ENCODE results near the gene FAF1. TPM values are rescaled to one million over a fixed set of nuclear protein-coding genes. Genes with fewer than 3 reads are reported as not detected.

The FAF1 gene
- total RNA-seq, 1 experiment from 2014 or later = 73.2 TPM

DNA sequence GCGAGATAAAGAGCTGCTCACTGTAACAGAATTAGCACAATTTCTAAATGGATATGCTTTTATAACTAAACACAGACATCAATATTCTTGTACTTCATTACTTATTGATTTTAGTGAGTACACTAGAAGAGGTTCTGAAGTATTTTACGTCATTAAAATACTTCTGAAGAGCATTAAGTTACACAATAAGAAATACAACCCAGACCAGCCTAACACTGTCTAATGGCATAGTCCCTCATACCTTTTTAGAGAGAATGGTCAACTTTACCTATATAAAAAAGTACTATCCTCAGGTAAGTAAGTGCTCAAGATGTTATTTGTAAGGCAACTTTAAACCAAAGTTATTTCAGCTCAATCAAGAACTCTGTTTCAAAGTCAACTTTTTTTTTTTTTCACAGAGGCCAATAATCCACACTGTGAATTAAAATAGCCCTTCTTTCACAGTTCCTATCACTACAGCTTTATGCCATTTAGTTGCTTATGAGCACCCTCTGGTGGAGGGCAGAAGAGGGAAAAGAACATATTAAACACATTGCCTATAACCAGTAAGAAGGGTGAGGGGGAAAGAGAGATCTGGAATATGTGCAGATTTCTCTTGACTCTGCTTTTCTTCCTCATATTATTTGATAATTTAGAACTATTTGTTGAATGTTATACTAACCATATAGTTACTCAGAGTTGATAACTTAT is 354.7 kb downstream of the FAF1 start:
- Histone ChIP-seq H3K4me2 (ENCODE audit: low read length) (no peak overlapping the region), H4K20me1 (ENCODE audit: insufficient read depth) (no peaks in the 10 kb centered on the region), H2AFZ (ENCODE audit: low read depth, low read length, poor library complexity, severe bottlenecking) (no peak overlapping the region), H3K9me2 (ENCODE audit: insufficient read depth) (no peaks in the 10 kb centered on the region), H3K4me1 (ENCODE audit: control insufficient read depth in 1 of 2, insufficient read depth in 2 of 2, low read length in 2 of 2) (peaks cover 9 to 19% of the 10 kb centered on the region in 2 experiments; a peak in 3 of 4 replicates), H3K4me3 (replicated peaks in 1 of 2; ENCODE audit: low read depth in 1 of 2, low read length in 2 of 2) (no peak overlapping the region), H3K36me3 (ENCODE audit: control insufficient read depth in 1 of 2, insufficient read depth in 2 of 2, low read length in 2 of 2) (no peaks in the 10 kb centered on the region), H3K9ac (ENCODE audit: low read length) (no peak overlapping the region), H3K27me3 (ENCODE audit: insufficient read depth, low read length) (no peaks in the 10 kb centered on the region), H3K27ac (ENCODE audit: low read depth, low read length) (no peak overlapping the region), H3K9me3 (ENCODE audit: control insufficient read depth in 1 of 2, insufficient read depth in 1 of 2, low read depth in 1 of 2, low read length in 2 of 2) (no peaks in the 10 kb centered on the region), H3K79me2 (ENCODE audit: insufficient read depth, low read length) (no peaks in the 10 kb centered on the region)
- ATAC-seq = peak; percentile 86
- ChIA-PET POLR2A (interaction anchor here (1.3 kb wide), 1 partner anchor 15 kb away, joined by 3 read pairs; no protein-coding TSS in a partner anchor), RAD21 (ENCODE audit: low non-redundant PET in 1 of 2, low total read pairs in 2 of 2, uncharacterized antibody in 2 of 2, unreplicated experiment in 2 of 2) (no interaction called here), CTCF (interaction anchor here (0.6 to 4.0 kb wide), 10 partner anchors 8 to 237 kb away, joined by 3 to 22 read pairs (median 6); no protein-coding TSS in a partner anchor)
- TF ChIP-seq RAD21 (IDR thresholded peaks at IDR 0.05; ENCODE audit: low read depth) (peak; percentile 74), ZNF274 (IDR thresholded peaks at IDR 0.05; ENCODE audit: low read depth, low read length) (no peak), CTCF (IDR thresholded peaks at IDR 0.05 in 2 of 3, conservative IDR thresholded peaks at IDR 0.05 in 1 of 3; ENCODE audit: borderline replicate concordance in 1 of 3, insufficient read depth in 1 of 3, low read depth in 2 of 3, low read length in 2 of 3) (peak; percentile 59 to 72 (median 68); a peak in 5 of 6 replicates)
- peak; percentile 27 for DNase-seq (ENCODE audit: low read depth, low spot score)
- no TSS peak for BruUV-seq (replicated peaks)
- intact Hi-C loops (cut with micrococcal nuclease) = loop anchor here (1.0 kb wide), 1 partner anchor 237 kb away; no protein-coding TSS in a partner anchor

- H3K9ac ChIP-seq (ENCODE audit: low read length) = no peak overlapping the region
- no peak for TF ChIP-seq FOSL1 (IDR thresholded peaks at IDR 0.05; ENCODE audit: low read depth)
- no peak for TF ChIP-seq TCF7L2 (IDR thresholded peaks at IDR 0.05; ENCODE audit: borderline replicate concordance, extremely low read depth, insufficient read depth, insufficient read length)
- TF ChIP-seq CBX3 (IDR thresholded peaks at IDR 0.05; ENCODE audit: low read depth) = no peak
- peak in 2 of 3 experiments; percentile 39 to 41; a peak in 4 of 6 replicates for TF ChIP-seq CTCF (IDR thresholded peaks at IDR 0.05 in 2 of 3, conservative IDR thresholded peaks at IDR 0.05 in 1 of 3; ENCODE audit: borderline replicate concordance in 1 of 3, insufficient read depth in 1 of 3, low read depth in 2 of 3, low read length in 2 of 3)
- no peak for TF ChIP-seq JUND (IDR thresholded peaks at IDR 0.05)
- H2AFZ ChIP-seq (ENCODE audit: low read depth, low read length, poor library complexity, severe bottlenecking) = no peak overlapping the region
- no peaks in the 10 kb centered on the region for H4K20me1 ChIP-seq (ENCODE audit: insufficient read depth)
- no peaks in the 10 kb centered on the region for H3K27me3 ChIP-seq (ENCODE audit: insufficient read depth, low read length)
- ChIA-PET RAD21 (ENCODE audit: low non-redundant PET in 1 of 2, low total read pairs in 2 of 2, uncharacterized antibody in 2 of 2, unreplicated experiment in 2 of 2) (no interaction called here), CTCF (interaction anchor here (1.1 to 4.0 kb wide), 9 partner anchors 8 to 236 kb away, joined by 3 to 22 read pairs (median 5); no protein-coding TSS in a partner anchor), POLR2A (no interaction called here)
- no peaks in the 10 kb centered on the region for H3K9me2 ChIP-seq (ENCODE audit: insufficient read depth)
- H3K4me1 ChIP-seq (ENCODE audit: control insufficient read depth in 1 of 2, insufficient read depth in 2 of 2, low read length in 2 of 2) = peaks cover 9 to 19% of the 10 kb centered on the region in 2 experiments; a peak in 3 of 4 replicates
- ATAC-seq = no peak
- H3K9me3 ChIP-seq (ENCODE audit: control insufficient read depth in 1 of 2, insufficient read depth in 1 of 2, low read depth in 1 of 2, low read length in 2 of 2) = no peaks in the 10 kb centered on the region
- peak overlapping the region; percentile 54 for H3K4me2 ChIP-seq (ENCODE audit: low read length)
- H3K4me3 ChIP-seq (replicated peaks in 1 of 2; ENCODE audit: low read depth in 1 of 2, low read length in 2 of 2) = no peak overlapping the region
- H3K79me2 ChIP-seq (ENCODE audit: insufficient read depth, low read length) = no peaks in the 10 kb centered on the region
- intact Hi-C loops (cut with micrococcal nuclease) = no loop called here
- no TSS peak for BruUV-seq (replicated peaks)
- no peaks in the 10 kb centered on the region for H3K36me3 ChIP-seq (ENCODE audit: control insufficient read depth in 1 of 2, insufficient read depth in 2 of 2, low read length in 2 of 2)
- no peak for DNase-seq (ENCODE audit: low read depth, low spot score)
- no peak overlapping the region for H3K27ac ChIP-seq (ENCODE audit: low read depth, low read length)
These were observed 355.5 kb downstream of the FAF1 start for GRCh38 chr1:50604580-50604979.
